NCI-H2227 (cell line): ENCODE measurements around the gene FASTK.
"Not testable (repeated sequence)": the region's sequence is repeated elsewhere in the genome, so short reads cannot be mapped to it uniquely, and the experiment has no call there.

Source experiments
- DNase-seq: peaks from one replicate; lab custom pipeline; 2025; ENCODE audit not compliant: unreplicated experiment; lab: John Stamatoyannopoulos, UW

Gene FASTK

GRCh38 chr7:151032936-151033863 lies 47.4 kb downstream of the FASTK start:
- DNase-seq, result no peak

GRCh38 chr7:151031011-151031410 lies 49.6 kb downstream of the FASTK start:
- no peak for DNase-seq

GRCh38 chr7:151028948-151029501 lies 51.6 kb downstream of the FASTK start:
- no peak for DNase-seq

GRCh38 chr7:151028131-151028947 lies 52.3 kb downstream of the FASTK start, which contains the start of gene ABCB8:
ABCB8 (plus strand) TSS chr7:151028450; CDS start chr7:151028516, 66 bp downstream.
- DNase-seq, result peak; percentile 100

GRCh38 chr7:151027728-151028130 lies 52.9 kb downstream of the FASTK start:
- not testable (repeated sequence) for DNase-seq

GRCh38 chr7:151026771-151027727 lies 53.6 kb downstream of the FASTK start:
- DNase-seq, result peak; percentile 34
